A549 (cell line): Measurements from ENCODE around the gene C2.

ENCODE experiments used
- CHD4 ChIP-seq: fragments of 200-600 bp; sonication (generic); IDR thresholded peaks from 2 replicates; pipeline ENCODE4 v1.6.1; 2016; ENCODE audit warnings: antibody characterized with exemption, mild to moderate bottlenecking, borderline replicate concordance
- ESRRA ChIP-seq: fragments of 150-350 bp; IDR thresholded peaks from 2 replicates; pipeline ENCODE4 v1.6.1; 2014; ENCODE audit warnings: mild to moderate bottlenecking, low read length, borderline replicate concordance
- HMGXB4 ChIP-seq: fragments of 250-450 bp; sonication (Bioruptor Pico); IDR thresholded peaks from 2 replicates; pipeline ENCODE4 v1.5.0; 2021; ENCODE audit warnings: mild to moderate bottlenecking, moderate library complexity, borderline replicate concordance
- KDM5A ChIP-seq: fragments of 200-600 bp; sonication (generic); IDR thresholded peaks from 2 replicates; pipeline ENCODE4 v1.6.1; 2016; ENCODE audit warnings: antibody characterized with exemption, mild to moderate bottlenecking
- POLR2A ChIP-seq: IDR thresholded peaks from 2 replicates; pipeline ENCODE4 v1.6.1; 2012; ENCODE audit warnings: mild to moderate bottlenecking, low read length
- RAD21 ChIP-seq, 2 experiments: fragments of >200 bp in 1 of 2; sonication (Bioruptor Twin) in 1 of 2; formaldehyde crosslinking in 1 of 2; IDR thresholded peaks in 1 of 2; conservative IDR thresholded peaks in 1 of 2; 2 replicates in 1 of 2; 3 replicates in 1 of 2; pipeline ENCODE4 v1.6.1; 2012 to 2018; ENCODE audit warnings: inconsistent platforms in 1 of 2
- SMC3 ChIP-seq: fragments of >200 bp; sonication (Bioruptor Twin); formaldehyde crosslinking; IDR thresholded peaks from 3 replicates; pipeline ENCODE4 v1.6.1; 2018; ENCODE audit warnings: inconsistent platforms
- ZFP36 ChIP-seq: fragments of 450-650 bp; IDR thresholded peaks from 2 replicates; pipeline ENCODE4 v1.6.1; 2014; ENCODE audit warnings: borderline replicate concordance; ENCODE audit not compliant: partially characterized antibody
- TF ChIP-seq, protein P1 (sequence below): fragments of >200 bp; sonication (Bioruptor Twin); formaldehyde crosslinking; IDR thresholded peaks from 3 replicates; pipeline ENCODE4 v1.5.1; 2016
- TF ChIP-seq, protein P2 (sequence below): IDR thresholded peaks from 2 replicates; pipeline ENCODE4 v1.6.1; 2012

DNA sequence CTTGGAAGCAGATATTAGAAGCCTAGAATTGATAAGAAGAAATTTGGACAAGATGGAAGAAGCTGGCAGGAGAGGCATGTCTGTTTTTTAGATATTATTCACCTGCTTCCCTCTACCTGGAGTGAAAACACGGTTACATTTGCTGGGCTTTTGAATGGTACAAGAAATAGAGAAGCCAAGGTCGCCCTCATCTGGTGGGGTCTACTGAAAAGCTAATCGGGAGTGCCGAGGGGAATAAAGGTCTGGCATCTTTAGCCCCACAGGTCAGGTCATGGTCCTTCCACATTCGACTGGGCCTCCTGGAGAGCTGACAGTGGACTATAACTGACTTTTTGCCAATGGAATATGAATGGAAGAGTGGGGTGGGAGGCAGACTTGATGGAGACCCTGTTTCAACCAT is 4.6 kb upstream of the C2 start:
- TF ChIP-seq POLR2A (no peak), KDM5A (no peak), HMGXB4 (no peak), ESRRA (no peak), ZFP36 (no peak), SMC3 (no peak), RAD21 (conservative IDR thresholded peaks at IDR 0.05 in 1 of 2, IDR thresholded peaks at IDR 0.05 in 1 of 2) (no peak; a peak in 1 of 5 replicates), CHD4 (no peak)
- TF ChIP-seq, protein P1, sequence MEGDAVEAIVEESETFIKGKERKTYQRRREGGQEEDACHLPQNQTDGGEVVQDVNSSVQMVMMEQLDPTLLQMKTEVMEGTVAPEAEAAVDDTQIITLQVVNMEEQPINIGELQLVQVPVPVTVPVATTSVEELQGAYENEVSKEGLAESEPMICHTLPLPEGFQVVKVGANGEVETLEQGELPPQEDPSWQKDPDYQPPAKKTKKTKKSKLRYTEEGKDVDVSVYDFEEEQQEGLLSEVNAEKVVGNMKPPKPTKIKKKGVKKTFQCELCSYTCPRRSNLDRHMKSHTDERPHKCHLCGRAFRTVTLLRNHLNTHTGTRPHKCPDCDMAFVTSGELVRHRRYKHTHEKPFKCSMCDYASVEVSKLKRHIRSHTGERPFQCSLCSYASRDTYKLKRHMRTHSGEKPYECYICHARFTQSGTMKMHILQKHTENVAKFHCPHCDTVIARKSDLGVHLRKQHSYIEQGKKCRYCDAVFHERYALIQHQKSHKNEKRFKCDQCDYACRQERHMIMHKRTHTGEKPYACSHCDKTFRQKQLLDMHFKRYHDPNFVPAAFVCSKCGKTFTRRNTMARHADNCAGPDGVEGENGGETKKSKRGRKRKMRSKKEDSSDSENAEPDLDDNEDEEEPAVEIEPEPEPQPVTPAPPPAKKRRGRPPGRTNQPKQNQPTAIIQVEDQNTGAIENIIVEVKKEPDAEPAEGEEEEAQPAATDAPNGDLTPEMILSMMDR: no peak
- TF ChIP-seq, protein P2, sequence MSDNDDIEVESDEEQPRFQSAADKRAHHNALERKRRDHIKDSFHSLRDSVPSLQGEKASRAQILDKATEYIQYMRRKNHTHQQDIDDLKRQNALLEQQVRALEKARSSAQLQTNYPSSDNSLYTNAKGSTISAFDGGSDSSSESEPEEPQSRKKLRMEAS: no peak
